ENCODE data around the gene CDC5L.

DNA sequence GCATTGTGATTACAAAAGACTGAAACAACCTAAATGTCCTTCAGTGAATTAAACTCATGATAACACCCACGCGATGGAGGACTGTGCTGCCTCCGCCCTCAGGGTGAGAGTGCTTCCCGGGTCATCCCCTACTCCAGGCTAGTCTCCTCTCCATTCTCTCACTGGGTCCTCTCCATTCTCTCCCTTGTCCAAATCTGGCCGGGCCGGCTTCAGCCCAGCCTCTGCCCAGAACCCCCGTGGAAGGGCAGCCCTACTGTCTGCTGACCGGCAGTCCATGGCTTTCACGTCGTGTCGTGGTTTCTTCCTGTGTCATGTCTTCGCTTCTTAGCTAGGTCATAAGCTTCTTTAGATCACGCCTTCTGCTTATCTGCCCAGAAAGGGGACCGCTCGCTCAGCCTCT, 74.8 kb downstream of the CDC5L start:
- TF ChIP-seq EZH2 (IDR thresholded peaks at IDR 0.05; ENCODE audit: insufficient read depth, low read length), result no peak
- TF ChIP-seq, protein P1, sequence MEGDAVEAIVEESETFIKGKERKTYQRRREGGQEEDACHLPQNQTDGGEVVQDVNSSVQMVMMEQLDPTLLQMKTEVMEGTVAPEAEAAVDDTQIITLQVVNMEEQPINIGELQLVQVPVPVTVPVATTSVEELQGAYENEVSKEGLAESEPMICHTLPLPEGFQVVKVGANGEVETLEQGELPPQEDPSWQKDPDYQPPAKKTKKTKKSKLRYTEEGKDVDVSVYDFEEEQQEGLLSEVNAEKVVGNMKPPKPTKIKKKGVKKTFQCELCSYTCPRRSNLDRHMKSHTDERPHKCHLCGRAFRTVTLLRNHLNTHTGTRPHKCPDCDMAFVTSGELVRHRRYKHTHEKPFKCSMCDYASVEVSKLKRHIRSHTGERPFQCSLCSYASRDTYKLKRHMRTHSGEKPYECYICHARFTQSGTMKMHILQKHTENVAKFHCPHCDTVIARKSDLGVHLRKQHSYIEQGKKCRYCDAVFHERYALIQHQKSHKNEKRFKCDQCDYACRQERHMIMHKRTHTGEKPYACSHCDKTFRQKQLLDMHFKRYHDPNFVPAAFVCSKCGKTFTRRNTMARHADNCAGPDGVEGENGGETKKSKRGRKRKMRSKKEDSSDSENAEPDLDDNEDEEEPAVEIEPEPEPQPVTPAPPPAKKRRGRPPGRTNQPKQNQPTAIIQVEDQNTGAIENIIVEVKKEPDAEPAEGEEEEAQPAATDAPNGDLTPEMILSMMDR (IDR thresholded peaks at IDR 0.05; ENCODE audit: insufficient read depth, low read depth, low read length), result no peak
